CD4-positive, CD25-positive, alpha-beta regulatory T cell (primary cell): ENCODE measurements around the gene TANK. TPM values are rescaled to one million over a fixed set of nuclear protein-coding genes. Genes with fewer than 3 reads are reported as not detected.

ENCODE experiments used
- ATAC-seq, 2 donors: fragments of 150-1000 bp; cut with Tn5 transposase; one replicate each; pipeline ENCODE4 v1.10.0; 2021; ENCODE audit warnings: low read depth in 2 of 2, moderate number of reproducible peaks in 2 of 2, moderate library complexity in 1 of 2
- DNase-seq, 3 donors: peaks; one replicate each; pipeline versions ENCODE4 v3.0.0 to v3.0.0-alpha.2; 2012 to 2022; ENCODE audit warnings: mixed read lengths in 1 of 3
- H3K27ac ChIP-seq: one replicate; pipeline ENCODE4 v1.7.0; 2013; ENCODE audit warnings: mild to moderate bottlenecking, low read length; ENCODE audit not compliant: insufficient read depth, poor library complexity, severe bottlenecking
- H3K27me3 ChIP-seq: one replicate; pipeline ENCODE4 v1.7.0; 2013; ENCODE audit warnings: low read length; ENCODE audit not compliant: control insufficient read depth, insufficient read depth
- H3K36me3 ChIP-seq: one replicate; pipeline ENCODE4 v1.7.0; 2013; ENCODE audit warnings: mild to moderate bottlenecking, low read length, moderate library complexity; ENCODE audit not compliant: control insufficient read depth, insufficient read depth
- H3K4me1 ChIP-seq: 2 replicates; pipeline ENCODE4 v1.7.0; 2013; ENCODE audit warnings: mild to moderate bottlenecking, low read length; ENCODE audit not compliant: insufficient read depth, control insufficient read depth, poor library complexity, severe bottlenecking
- H3K4me3 ChIP-seq: one replicate; pipeline ENCODE4 v1.7.0; 2013; ENCODE audit warnings: low read depth, mild to moderate bottlenecking, low read length, moderate library complexity
- H3K9me3 ChIP-seq, 2 experiments: 1 replicate in 1 of 2; 2 replicates in 1 of 2; pipeline ENCODE4 v1.7.0; 2013; ENCODE audit warnings: low read length in 2 of 2, mild to moderate bottlenecking in 1 of 2, moderate library complexity in 1 of 2; ENCODE audit not compliant: control insufficient read depth in 2 of 2
- H3K27ac Mint-ChIP-seq, 3 donors: one replicate each; pipeline ENCODE4 v1.8.0; 2020 to 2022; ENCODE audit warnings: mild to moderate bottlenecking in 3 of 3, mixed read lengths in 3 of 3, moderate library complexity in 2 of 3
- H3K27me3 Mint-ChIP-seq: one replicate; pipeline ENCODE4 v1.8.0; 2022; ENCODE audit warnings: mild to moderate bottlenecking, mixed read lengths
- H3K36me3 Mint-ChIP-seq: one replicate; pipeline ENCODE4 v1.8.0; 2020; ENCODE audit warnings: mixed read lengths
- H3K4me1 Mint-ChIP-seq, 4 donors: one replicate each; pipeline ENCODE4 v1.8.0; 2020 to 2022; ENCODE audit warnings: mixed read lengths in 4 of 4, mild to moderate bottlenecking in 1 of 4
- H3K4me3 Mint-ChIP-seq, 4 donors: one replicate each; pipeline ENCODE4 v1.8.0; 2020 to 2022; ENCODE audit warnings: mild to moderate bottlenecking in 4 of 4, mixed read lengths in 4 of 4, moderate library complexity in 3 of 4
- H3K9me3 Mint-ChIP-seq, 7 donors: one replicate each; pipeline ENCODE4 v1.8.0; 2020 to 2022; ENCODE audit warnings: mixed read lengths in 7 of 7, mild to moderate bottlenecking in 3 of 7, moderate library complexity in 2 of 7
- polyA plus RNA-seq, 4 donors: library from polyadenylated mRNA; unstranded; fragments of 300-500 nt; fragmentation: Illumina TruSeq; gene quantifications; one replicate each; pipeline ENCODE4 v1.2.3, GENCODE V29; 2021
- total RNA-seq: library from RNA; stranded (reverse); gene quantifications from one replicate; pipeline ENCODE4 v1.2.3, GENCODE V29; 2022

The TANK gene
- total and polyA plus RNA-seq, 5 donors from 2014 or later, result 84.5 to 182 (median 90.2) TPM

- ATAC-seq, result no peak
- H3K4me1 ChIP-seq, result peaks cover 32% of the 10 kb centered on the region
- Mint-ChIP-seq H3K36me3 (no peaks in the 10 kb centered on the region), H3K4me3 (peak overlapping the region in 3 of 4 donors; percentile 28 to 95 (median 46)), H3K9me3 (peaks cover 0 to 4% (median 0%) of the 10 kb centered on the region in 7 donors), H3K27ac (peak overlapping the region; percentile 65 to 82 (median 77)), H3K27me3 (no peaks in the 10 kb centered on the region), H3K4me1 (peaks cover 22 to 36% (median 31%) of the 10 kb centered on the region in 4 donors)
- no peaks in the 10 kb centered on the region for H3K27me3 ChIP-seq
- peak overlapping the region; percentile 91 for H3K27ac ChIP-seq
- H3K9me3 ChIP-seq, result no peaks in the 10 kb centered on the region
- no peaks in the 10 kb centered on the region for H3K36me3 ChIP-seq
- H3K4me3 ChIP-seq, result peak overlapping the region; percentile 100
- no peak for DNase-seq
These were observed 25.4 kb upstream of the TANK start for GRCh38 chr2:161134547-161135518.

- H3K4me3 Mint-ChIP-seq, result peak overlapping the region; percentile 93 to 96 (median 94)
- H3K9me3 ChIP-seq, result no peaks in the 10 kb centered on the region
- peak overlapping the region; percentile 98 to 100 (median 99) for H3K27ac Mint-ChIP-seq
- peaks cover 30 to 47% (median 39%) of the 10 kb centered on the region in 4 donors for H3K4me1 Mint-ChIP-seq
- ATAC-seq (no peak), DNase-seq (no peak)
- H3K36me3 ChIP-seq, result no peaks in the 10 kb centered on the region
- peak overlapping the region; percentile 100 for H3K4me3 ChIP-seq
- peaks cover 44% of the 10 kb centered on the region for H3K4me1 ChIP-seq
- no peaks in the 10 kb centered on the region for H3K36me3 Mint-ChIP-seq
- H3K27me3 ChIP-seq, result no peaks in the 10 kb centered on the region
- H3K9me3 Mint-ChIP-seq, result peaks cover 0 to 4% (median 0%) of the 10 kb centered on the region in 7 donors
- peak overlapping the region; percentile 91 for H3K27ac ChIP-seq
- no peaks in the 10 kb centered on the region for H3K27me3 Mint-ChIP-seq
These were observed 24.2 kb upstream of the TANK start for GRCh38 chr2:161135951-161136593.

- H3K9me3 Mint-ChIP-seq, result peaks cover 0 to 5% (median 0%) of the 10 kb centered on the region in 7 donors
- DNase-seq (peak; percentile 49 to 86 (median 63)), ATAC-seq (peak; percentile 70 to 71)
- H3K36me3 Mint-ChIP-seq, result peaks cover 4% of the 10 kb centered on the region
- no peaks in the 10 kb centered on the region for H3K27me3 Mint-ChIP-seq
- Histone ChIP-seq H3K27ac (peak overlapping the region; percentile 91), H3K4me1 (peaks cover 45% of the 10 kb centered on the region), H3K9me3 (no peaks in the 10 kb centered on the region), H3K4me3 (peak overlapping the region; percentile 100), H3K27me3 (no peaks in the 10 kb centered on the region), H3K36me3 (no peaks in the 10 kb centered on the region)
- H3K27ac Mint-ChIP-seq, result peak overlapping the region; percentile 98 to 100 (median 99)
- peak overlapping the region; percentile 93 to 96 (median 94) for H3K4me3 Mint-ChIP-seq
- peaks cover 37 to 54% (median 47%) of the 10 kb centered on the region in 4 donors for H3K4me1 Mint-ChIP-seq
These were observed 23.4 kb upstream of the TANK start for GRCh38 chr2:161136696-161137324.

- H3K36me3 Mint-ChIP-seq, result peaks cover 4% of the 10 kb centered on the region
- ATAC-seq, result peak; percentile 66 to 72
- Histone ChIP-seq H3K36me3 (no peaks in the 10 kb centered on the region), H3K9me3 (no peaks in the 10 kb centered on the region), H3K27ac (peak overlapping the region; percentile 91), H3K27me3 (no peaks in the 10 kb centered on the region), H3K4me1 (peaks cover 50% of the 10 kb centered on the region), H3K4me3 (peak overlapping the region; percentile 100)
- peak overlapping the region; percentile 93 to 98 (median 96) for H3K4me3 Mint-ChIP-seq
- peak overlapping the region; percentile 93 to 99 (median 93) for H3K27ac Mint-ChIP-seq
- peak in 2 of 3 donors; percentile 16 to 60 for DNase-seq
- no peaks in the 10 kb centered on the region for H3K27me3 Mint-ChIP-seq
- H3K9me3 Mint-ChIP-seq, result peaks cover 0 to 5% (median 0%) of the 10 kb centered on the region in 7 donors
- peaks cover 49 to 70% (median 62%) of the 10 kb centered on the region in 4 donors for H3K4me1 Mint-ChIP-seq
These were observed 21.8 kb upstream of the TANK start for GRCh38 chr2:161138429-161138828.

DNA sequence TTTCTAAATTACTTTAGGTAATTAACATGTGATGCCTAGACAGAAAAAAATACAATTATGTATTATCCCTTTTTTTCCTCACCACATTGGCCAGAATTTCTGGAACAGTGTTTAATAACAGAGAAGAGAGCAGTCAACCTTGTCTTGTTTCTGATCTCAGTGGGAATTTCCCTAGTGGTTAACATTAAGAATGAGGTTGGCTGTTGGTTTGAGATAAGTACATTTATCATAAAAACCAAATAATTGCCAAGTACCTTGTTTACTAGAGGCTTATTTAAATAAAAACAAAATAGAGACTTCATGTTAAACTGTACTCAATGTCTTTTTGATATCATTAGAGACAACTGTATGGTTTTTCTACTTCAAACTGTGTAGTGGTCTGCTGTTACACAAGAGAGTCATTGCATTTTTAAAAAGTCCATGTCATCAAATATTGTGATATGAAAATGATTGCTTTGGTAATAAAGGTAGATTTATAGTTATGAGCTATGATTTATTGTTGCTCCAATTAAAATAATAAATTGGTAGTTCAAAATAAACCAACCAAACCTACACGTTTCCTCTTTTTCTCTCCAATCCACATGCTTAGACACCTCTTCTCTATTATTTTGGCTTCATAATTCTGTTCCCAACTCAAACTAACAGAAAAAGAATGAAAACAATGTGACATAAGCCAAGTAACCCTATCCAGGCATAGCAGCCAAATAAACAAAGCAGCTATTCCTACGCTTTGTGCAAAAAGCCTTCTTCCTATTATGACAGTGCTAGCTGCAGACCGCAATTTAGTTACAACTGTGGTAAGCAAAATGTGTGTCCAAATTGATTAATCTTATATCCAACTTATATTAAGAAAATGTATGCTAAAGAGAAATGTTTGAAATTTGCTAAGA, 20.9 kb upstream of the TANK start:
- peak overlapping the region; percentile 91 for H3K27ac ChIP-seq
- Mint-ChIP-seq H3K27ac (peak overlapping the region; percentile 60 to 99 (median 93)), H3K36me3 (peaks cover 10% of the 10 kb centered on the region), H3K9me3 (peaks cover 0 to 5% (median 0%) of the 10 kb centered on the region in 7 donors), H3K4me1 (peaks cover 56 to 79% (median 69%) of the 10 kb centered on the region in 4 donors), H3K4me3 (peak overlapping the region; percentile 93 to 98 (median 96)), H3K27me3 (no peaks in the 10 kb centered on the region)
- no peaks in the 10 kb centered on the region for H3K9me3 ChIP-seq
- peak overlapping the region; percentile 100 for H3K4me3 ChIP-seq
- H3K36me3 ChIP-seq, result no peaks in the 10 kb centered on the region
- ATAC-seq (peak; percentile 23 to 33), DNase-seq (peak in 1 of 3 donors; percentile 33)
- peaks cover 50% of the 10 kb centered on the region for H3K4me1 ChIP-seq
- no peaks in the 10 kb centered on the region for H3K27me3 ChIP-seq

GRCh38 chr2:161141033-161141432, 19.2 kb upstream of the TANK start:
- Mint-ChIP-seq H3K36me3 (peaks cover 22% of the 10 kb centered on the region), H3K4me3 (peak overlapping the region; percentile 77 to 96 (median 94)), H3K27me3 (no peaks in the 10 kb centered on the region), H3K4me1 (peaks cover 61 to 85% (median 75%) of the 10 kb centered on the region in 4 donors), H3K9me3 (peaks cover 0 to 6% (median 0%) of the 10 kb centered on the region in 7 donors), H3K27ac (peak overlapping the region; percentile 43 to 88 (median 82))
- peak in 1 of 2 donors; percentile 25 for ATAC-seq
- H3K27ac ChIP-seq, result peak overlapping the region; percentile 53
- DNase-seq, result peak in 2 of 3 donors; percentile 31 to 45
- H3K4me1 ChIP-seq, result peaks cover 43% of the 10 kb centered on the region
- peak overlapping the region; percentile 100 for H3K4me3 ChIP-seq
- H3K27me3 ChIP-seq, result no peaks in the 10 kb centered on the region
- no peaks in the 10 kb centered on the region for H3K36me3 ChIP-seq
- H3K9me3 ChIP-seq, result no peaks in the 10 kb centered on the region
